HepG2 (cell line): ENCODE results near the gene NR2F6. TPM values are rescaled to one million over a fixed set of nuclear protein-coding genes. Genes with fewer than 3 reads are reported as not detected.
A peak's percentile ranks its signal among the peaks of the same experiment; 100 is the strongest.

Source experiments
- ARID5B ChIP-seq: IDR thresholded peaks from 2 replicates; pipeline ENCODE4 v1.4.0; 2020; ENCODE audit warnings: mild to moderate bottlenecking, missing genetic modification reagents
- CBFB ChIP-seq: sonication (generic); formaldehyde crosslinking; IDR thresholded peaks from 2 replicates; pipeline ENCODE4 v1.4.0; 2020; ENCODE audit warnings: missing genetic modification reagents
- GATAD2A ChIP-seq: IDR thresholded peaks from 2 replicates; pipeline ENCODE4 v1.6.1; 2016
- IRF9 ChIP-seq: sonication (generic); formaldehyde crosslinking; IDR thresholded peaks from 2 replicates; pipeline ENCODE4 v1.8.0; 2022; ENCODE audit warnings: missing genetic modification reagents, mild to moderate bottlenecking, borderline replicate concordance
- KDM5B ChIP-seq: sonication (generic); formaldehyde crosslinking; IDR thresholded peaks from 2 replicates; pipeline ENCODE4 v1.4.0; 2020; ENCODE audit warnings: missing genetic modification reagents, mild to moderate bottlenecking, borderline replicate concordance
- MIER2 ChIP-seq: IDR thresholded peaks from 2 replicates; pipeline ENCODE4 v1.6.1; 2016; ENCODE audit warnings: missing biosample characterization, missing genetic modification reagents
- POGZ ChIP-seq: sonication (generic); formaldehyde crosslinking; IDR thresholded peaks from 2 replicates; pipeline ENCODE4 v1.4.0; 2020; ENCODE audit warnings: mild to moderate bottlenecking, missing genetic modification reagents
- REPIN1 ChIP-seq: sonication (generic); formaldehyde crosslinking; IDR thresholded peaks from 2 replicates; pipeline ENCODE4 v1.8.0; 2022; ENCODE audit warnings: missing genetic modification reagents, low read depth, mild to moderate bottlenecking, borderline replicate concordance
- RFXANK ChIP-seq: IDR thresholded peaks from 2 replicates; pipeline ENCODE4 v1.6.1; 2016
- SKI ChIP-seq: fragments of 450-650 bp; IDR thresholded peaks from one replicate; pipeline ENCODE4 v1.6.1; 2018; ENCODE audit warnings: mild to moderate bottlenecking; ENCODE audit not compliant: partially characterized antibody
- TMF1 ChIP-seq: sonication (generic); formaldehyde crosslinking; IDR thresholded peaks from 2 replicates; pipeline ENCODE4 v1.8.1; 2022; ENCODE audit warnings: low read depth, missing genetic modification reagents
- ZBTB26 ChIP-seq: IDR thresholded peaks from 2 replicates; pipeline ENCODE4 v1.6.1; 2016; ENCODE audit warnings: missing compliant biosample characterization, missing genetic modification reagents, borderline replicate concordance
- ZBTB33 ChIP-seq: sonication (generic); formaldehyde crosslinking; IDR thresholded peaks from 2 replicates; pipeline ENCODE4 v1.4.0; 2020; ENCODE audit warnings: missing genetic modification reagents
- ZBTB34 ChIP-seq: sonication (generic); formaldehyde crosslinking; IDR thresholded peaks from 2 replicates; pipeline ENCODE4 v1.8.0; 2022; ENCODE audit warnings: mild to moderate bottlenecking, missing genetic modification reagents
- ZBTB37 ChIP-seq: sonication (generic); formaldehyde crosslinking; IDR thresholded peaks from 2 replicates; pipeline ENCODE4 v1.4.0; 2020; ENCODE audit warnings: mild to moderate bottlenecking, missing genetic modification reagents
- ZFX ChIP-seq: sonication (generic); formaldehyde crosslinking; IDR thresholded peaks from 2 replicates; pipeline ENCODE4 v1.4.0; 2020; ENCODE audit warnings: mild to moderate bottlenecking, low read depth, missing genetic modification reagents, moderate library complexity
- ZNF33B ChIP-seq: sonication (generic); formaldehyde crosslinking; IDR thresholded peaks from 2 replicates; pipeline ENCODE4 v1.5.1; 2020; ENCODE audit warnings: mild to moderate bottlenecking, missing genetic modification reagents
- ZNF780A ChIP-seq: sonication (generic); formaldehyde crosslinking; IDR thresholded peaks from 2 replicates; pipeline ENCODE4 v1.8.0; 2022; ENCODE audit warnings: mild to moderate bottlenecking, missing genetic modification reagents, moderate library complexity
- polyA plus RNA-seq, 8 experiments: library from polyadenylated mRNA; depleted of rRNA in 3 of 8; stranded (reverse) in 7 of 8; unstranded in 1 of 8; fragments of >200 nt; fragmentation: Illumina TruSeq in 4 of 8; extraction: Trizol in 4 of 8; gene quantifications; 2 replicates each; pipeline versions ENCODE4 v1.2.1 to v1.2.3, GENCODE V29; 2011 to 2016; ENCODE audit warnings: low read depth in 4 of 8, missing spikeins in 1 of 8, mixed read lengths in 1 of 8; ENCODE audit not compliant: insufficient read depth in 1 of 8
- total RNA-seq, 5 experiments: library from RNA; depleted of rRNA; stranded (reverse); fragments of >200 nt; fragmentation: Illumina TruSeq; extraction: Trizol; gene quantifications; 2 replicates each; pipeline ENCODE4 v1.2.3, GENCODE V29; 2016; ENCODE audit warnings: low read depth in 1 of 5

Gene NR2F6
- total and polyA plus RNA-seq, 2 of the 13 experiments (the other 11 are each of a cell fraction or from before 2014, with no cell fraction given): 30.9 to 72.4 TPM

GRCh38 chr19:17200408-17201079 lies 45.2 kb downstream of the NR2F6 start (continued):
- peak; percentile 70 for TF ChIP-seq GATAD2A
- TF ChIP-seq ZBTB33 (CRISPR knock-in tag): peak; percentile 98
- TF ChIP-seq KDM5B (CRISPR knock-in tag): peak; percentile 71; the same call in 1 of the 2 replicates
- peak; percentile 47; the same call in 1 of the 2 replicates for TF ChIP-seq IRF9 (CRISPR knock-in tag)
- TF ChIP-seq CBFB (CRISPR knock-in tag): no peak
- peak; percentile 80 for TF ChIP-seq ZFX (CRISPR knock-in tag)
- TF ChIP-seq ZBTB37: 0 out of 2 replicates have a peak, but pooled peaks have one; percentile 70
- TF ChIP-seq TMF1 (CRISPR knock-in tag): 0 out of 2 replicates have a peak, but pooled peaks have one; percentile 54
- 0 out of 2 replicates have a peak, but pooled peaks have one; percentile 23 for TF ChIP-seq ZNF33B
- TF ChIP-seq RFXANK (CRISPR knock-in tag): no peak
- TF ChIP-seq ZBTB26 (CRISPR knock-in tag): no peak
- TF ChIP-seq SKI: peak; percentile 42
- peak; percentile 58 for TF ChIP-seq ARID5B (CRISPR knock-in tag)
- peak; percentile 83 for TF ChIP-seq POGZ
- peak; percentile 62; the same call in 1 of the 2 replicates for TF ChIP-seq ZBTB34 (CRISPR knock-in tag)
- TF ChIP-seq ZNF780A (CRISPR knock-in tag): no peak
- peak; percentile 45; the same call in 1 of the 2 replicates for TF ChIP-seq MIER2 (CRISPR knock-in tag)
- peak; percentile 29; the same call in 1 of the 2 replicates for TF ChIP-seq REPIN1 (CRISPR knock-in tag)
